ENCODE measurements around the gene TK2.
"Not testable (repeated sequence)": the region's sequence is repeated elsewhere in the genome, so short reads cannot be mapped to it uniquely, and the experiment has no call there.

The TK2 gene

GRCh38 chr16:66572356-66572755 is 22.4 kb upstream of the TK2 start:
- no peak overlapping the region for H3K4me3 ChIP-seq (ENCODE audit: low read depth, low read length)
- no peak for TF ChIP-seq CTCF (IDR thresholded peaks at IDR 0.05; ENCODE audit: borderline replicate concordance, insufficient read depth, low read depth, low read length)

- TF ChIP-seq CTCF (IDR thresholded peaks at IDR 0.05; ENCODE audit: borderline replicate concordance, insufficient read depth, low read depth, low read length): no peak
Measured at GRCh38 chr16:66569827-66570405, 20.0 kb upstream of the TK2 start.

GRCh38 chr16:66569131-66569530 is 19.2 kb upstream of the TK2 start:
- no peak overlapping the region for H3K4me3 ChIP-seq (ENCODE audit: low read depth, low read length)
- no peak for TF ChIP-seq CTCF (IDR thresholded peaks at IDR 0.05; ENCODE audit: borderline replicate concordance, insufficient read depth, low read depth, low read length)

More at GRCh38 chr16:66569827-66570405, 20.0 kb upstream of the TK2 start:
- H3K4me3 ChIP-seq (ENCODE audit: low read depth, low read length): no peak overlapping the region

- H3K4me3 ChIP-seq (ENCODE audit: low read depth, low read length): no peak overlapping the region
- TF ChIP-seq CTCF (IDR thresholded peaks at IDR 0.05; ENCODE audit: borderline replicate concordance, insufficient read depth, low read depth, low read length): no peak
Measured at GRCh38 chr16:66568355-66568754, 18.4 kb upstream of the TK2 start.

- not testable (repeated sequence) for H3K4me3 ChIP-seq (ENCODE audit: low read depth, low read length)
Measured at GRCh38 chr16:66567270-66567669, 17.3 kb upstream of the TK2 start.

- no peak for TF ChIP-seq CTCF (IDR thresholded peaks at IDR 0.05; ENCODE audit: borderline replicate concordance, insufficient read depth, low read depth, low read length)
- H3K4me3 ChIP-seq (ENCODE audit: low read depth, low read length): no peak within 1 kb of the TSS
Measured at GRCh38 chr16:66566051-66566901, 16.4 kb upstream of the TK2 start, which contains the start of gene CMTM1. Gene CMTM1, plus strand, starts transcription at chr16:66566439. Its CDS starts 75 bp downstream, at chr16:66566514.

GRCh38 chr16:66563574-66564334 is 13.8 kb upstream of the TK2 start:
- no peak overlapping the region for H3K4me3 ChIP-seq (ENCODE audit: low read depth, low read length)
- no peak for TF ChIP-seq CTCF (IDR thresholded peaks at IDR 0.05; ENCODE audit: borderline replicate concordance, insufficient read depth, low read depth, low read length)

Data from GM12875 (cell line).